H9 (cell line): Measurements from ENCODE around the gene YKT6. TPM values are rescaled to one million over a fixed set of nuclear protein-coding genes. Genes with fewer than 3 reads are reported as not detected.

ENCODE experiments used
- DNase-seq: peaks from one replicate; pipeline ENCODE4 v3.0.0-alpha.2; 2017
- H2AFZ ChIP-seq: one replicate; pipeline ENCODE4 v1.6.1; 2013; ENCODE audit warnings: mild to moderate bottlenecking, low read length, control low read depth, moderate library complexity
- H2AK5ac ChIP-seq: 2 replicates; pipeline ENCODE4 v1.6.1; 2013; ENCODE audit warnings: low read length, control low read depth, mixed read lengths; ENCODE audit not compliant: insufficient read length
- H2BK120ac ChIP-seq: one replicate; pipeline ENCODE4 v1.6.1; 2013; ENCODE audit warnings: low read depth, mild to moderate bottlenecking, low read length, control low read depth, inconsistent platforms; ENCODE audit not compliant: poor library complexity, severe bottlenecking
- H2BK12ac ChIP-seq: 2 replicates; pipeline ENCODE4 v1.6.1; 2013; ENCODE audit warnings: low read length, control low read depth, mixed read lengths, low read depth; ENCODE audit not compliant: insufficient read length
- H2BK15ac ChIP-seq: 2 replicates; pipeline ENCODE4 v1.6.1; 2013; ENCODE audit warnings: low read depth, low read length, control low read depth
- H2BK20ac ChIP-seq: one replicate; pipeline ENCODE4 v1.6.1; 2013; ENCODE audit warnings: low read depth, mild to moderate bottlenecking, low read length, control low read depth, inconsistent platforms; ENCODE audit not compliant: poor library complexity, severe bottlenecking
- H2BK5ac ChIP-seq: 2 replicates; pipeline ENCODE4 v1.6.1; 2013; ENCODE audit warnings: low read length, control low read depth, mixed read lengths; ENCODE audit not compliant: insufficient read length
- H3K14ac ChIP-seq: 2 replicates; pipeline ENCODE4 v1.6.1; 2013; ENCODE audit warnings: low read length, control low read depth; ENCODE audit not compliant: insufficient read depth
- H3K18ac ChIP-seq: 2 replicates; pipeline ENCODE4 v1.6.1; 2013; ENCODE audit warnings: low read depth, mild to moderate bottlenecking, mixed read lengths, low read length, control low read depth; ENCODE audit not compliant: insufficient read length
- H3K23ac ChIP-seq: 2 replicates; pipeline ENCODE4 v1.6.1; 2013; ENCODE audit warnings: low read length, control low read depth, mixed read lengths, low read depth; ENCODE audit not compliant: insufficient read length
- H3K23me2 ChIP-seq: 2 replicates; pipeline ENCODE4 v1.6.1; 2013; ENCODE audit warnings: low read depth, mild to moderate bottlenecking, mixed read lengths, low read length, control low read depth; ENCODE audit not compliant: insufficient read length, poor library complexity, severe bottlenecking
- H3K27ac ChIP-seq: 2 replicates; pipeline ENCODE4 v1.5.1; 2013; ENCODE audit warnings: low read length, control low read depth, mixed read lengths, low read depth; ENCODE audit not compliant: insufficient read length
- H3K27me3 ChIP-seq: 2 replicates; pipeline ENCODE4 v1.6.1; 2013; ENCODE audit warnings: low read length, control low read depth, inconsistent platforms; ENCODE audit not compliant: insufficient read depth
- H3K4ac ChIP-seq: 2 replicates; pipeline ENCODE4 v1.6.1; 2013; ENCODE audit warnings: low read depth, mild to moderate bottlenecking, control low read depth, inconsistent platforms, low read length, moderate library complexity
- H3K4me1 ChIP-seq: 2 replicates; pipeline ENCODE4 v1.6.1; 2013; ENCODE audit warnings: low read length, control low read depth, inconsistent platforms; ENCODE audit not compliant: insufficient read depth
- H3K4me2 ChIP-seq: 2 replicates; pipeline ENCODE4 v1.6.1; 2013; ENCODE audit warnings: low read length, control low read depth, mixed read lengths; ENCODE audit not compliant: insufficient read length, insufficient read depth
- H3K56ac ChIP-seq: 2 replicates; pipeline ENCODE4 v1.6.1; 2013; ENCODE audit warnings: low read depth, mild to moderate bottlenecking, mixed read lengths, low read length, control low read depth; ENCODE audit not compliant: insufficient read length
- H3K79me1 ChIP-seq: 2 replicates; pipeline ENCODE4 v1.6.1; 2013; ENCODE audit warnings: low read depth, mild to moderate bottlenecking, moderate library complexity, low read length, control low read depth, inconsistent platforms; ENCODE audit not compliant: insufficient read depth, poor library complexity, severe bottlenecking
- H3K79me2 ChIP-seq: 2 replicates; pipeline ENCODE4 v1.6.1; 2013; ENCODE audit warnings: low read length, control low read depth, inconsistent platforms; ENCODE audit not compliant: insufficient read depth
- H3K9ac ChIP-seq: 2 replicates; pipeline ENCODE4 v1.6.1; 2013; ENCODE audit warnings: low read length, control low read depth, mixed read lengths; ENCODE audit not compliant: insufficient read length; ENCODE audit errors: extremely low read depth
- H3K9me3 ChIP-seq: one replicate; pipeline ENCODE4 v1.6.1; 2013; ENCODE audit warnings: low read depth, low read length, inconsistent platforms; ENCODE audit not compliant: control insufficient read depth
- H3T11ph ChIP-seq: one replicate; pipeline ENCODE4 v1.6.1; 2013; ENCODE audit warnings: mild to moderate bottlenecking, low read length, control low read depth, inconsistent platforms
- H4K20me1 ChIP-seq: one replicate; pipeline ENCODE4 v1.6.1; 2013; ENCODE audit not compliant: control insufficient read depth, insufficient read length, insufficient read depth
- H4K5ac ChIP-seq: 2 replicates; pipeline ENCODE4 v1.6.1; 2013; ENCODE audit warnings: low read depth, mild to moderate bottlenecking, mixed read lengths, low read length, control low read depth; ENCODE audit not compliant: insufficient read length
- H4K8ac ChIP-seq: replicated peaks from 2 replicates; pipeline ENCODE4 v1.6.1; 2013; ENCODE audit warnings: low read length, control low read depth, mixed read lengths, low read depth; ENCODE audit not compliant: insufficient read length
- H4K91ac ChIP-seq: 2 replicates; pipeline ENCODE4 v1.6.1; 2013; ENCODE audit warnings: low read depth, mild to moderate bottlenecking, moderate library complexity, mixed read lengths, low read length, control low read depth; ENCODE audit not compliant: insufficient read length
- H3K27ac Mint-ChIP-seq, 3 experiments: 2 replicates in 2 of 3; 3 replicates in 1 of 3; pipeline ENCODE4 v1.8.0; 2020 to 2021; ENCODE audit warnings: mixed read lengths in 3 of 3, mild to moderate bottlenecking in 1 of 3, moderate library complexity in 1 of 3
- H3K27me3 Mint-ChIP-seq: 2 replicates; pipeline ENCODE4 v1.8.0; 2021; ENCODE audit warnings: low read depth, mild to moderate bottlenecking, moderate library complexity, mixed read lengths
- H3K36me3 Mint-ChIP-seq, 3 experiments: 2 replicates in 2 of 3; 3 replicates in 1 of 3; pipeline ENCODE4 v1.8.0; 2020 to 2021; ENCODE audit warnings: low read depth in 3 of 3, mixed read lengths in 3 of 3; ENCODE audit not compliant: insufficient read depth in 1 of 3
- H3K4me1 Mint-ChIP-seq, 2 experiments: 2 replicates each; pipeline ENCODE4 v1.8.0; 2020; ENCODE audit warnings: mixed read lengths in 2 of 2
- H3K4me3 Mint-ChIP-seq, 2 experiments: 2 replicates in 1 of 2; 3 replicates in 1 of 2; pipeline ENCODE4 v1.8.0; 2020 to 2021; ENCODE audit warnings: mild to moderate bottlenecking in 2 of 2, mixed read lengths in 2 of 2, moderate library complexity in 1 of 2
- H3K9me3 Mint-ChIP-seq, 2 experiments: 2 replicates in 1 of 2; 3 replicates in 1 of 2; pipeline ENCODE4 v1.8.0; 2020; ENCODE audit warnings: mild to moderate bottlenecking in 2 of 2, mixed read lengths in 2 of 2, moderate library complexity in 1 of 2
- CTCF ChIP-seq: fragments of 200-600 bp; sonication (generic); conservative IDR thresholded peaks from 3 replicates; pipeline ENCODE4 v1.8.0; 2021; ENCODE audit warnings: antibody characterized with exemption, mild to moderate bottlenecking
- WGBS: extraction: QIAGEN DNeasy Blood & Tissue Kit; methylation state at CpG from one replicate; pipeline ENCODE4 v1.1.7; 2013; ENCODE audit warnings: missing lambda C conversion rate, low lambda C conversion rate, mixed read lengths; ENCODE audit not compliant: insufficient read length; ENCODE audit errors: extremely low coverage; 5-methylcytosine and 5-hydroxymethylcytosine counted together
- total RNA-seq: library from RNA; stranded (reverse); gene quantifications from 2 replicates; pipeline ENCODE4 v1.2.1, GENCODE V29; 2021

Gene YKT6
- total RNA-seq, 1 experiment from 2014 or later: 104 TPM

DNA sequence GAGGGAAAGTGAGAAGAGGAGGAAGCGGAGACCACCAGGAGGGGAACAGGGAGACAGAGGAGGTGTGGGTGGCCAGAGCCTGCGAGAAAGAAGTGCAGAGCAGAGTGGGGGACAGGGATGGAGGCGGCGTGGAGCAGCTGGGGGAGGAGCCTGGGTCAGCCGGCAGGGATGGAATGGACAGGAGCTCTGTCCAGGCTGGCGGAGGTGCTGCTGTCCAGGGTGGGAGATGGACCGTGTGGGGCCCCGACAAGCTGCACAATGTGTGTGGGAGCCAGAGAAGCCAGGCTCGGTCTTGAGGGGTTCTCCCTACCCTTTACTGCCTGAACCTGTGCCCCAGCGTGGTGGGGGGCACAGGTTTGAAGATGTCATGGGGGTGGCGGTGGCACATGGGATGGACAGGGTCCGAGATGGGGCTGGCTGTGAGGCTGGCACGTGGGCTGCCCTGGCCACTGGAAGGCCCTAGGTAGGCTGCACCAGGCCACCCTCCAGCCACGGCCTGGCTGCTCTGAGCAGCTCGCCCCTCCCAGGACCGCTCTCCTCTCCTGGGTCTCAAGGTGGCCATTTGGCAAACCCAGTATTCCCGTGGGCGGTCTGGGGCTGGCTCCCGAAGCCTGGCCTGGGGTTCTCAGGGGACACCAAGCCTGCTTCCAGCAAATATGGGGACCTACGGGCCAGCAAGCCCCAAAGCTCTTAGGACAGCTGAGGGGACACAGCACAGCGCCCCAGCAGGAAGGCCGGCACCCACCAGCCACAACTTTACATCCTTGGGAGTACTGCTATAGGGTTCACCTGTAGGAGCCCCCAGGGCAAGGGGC is 32.3 kb downstream of the YKT6 start:
- Histone ChIP-seq H2AK5ac (no peak overlapping the region), H3K27me3 (no peaks in the 10 kb centered on the region), H2BK15ac (no peak overlapping the region), H3K4me2 (no peak overlapping the region), H4K5ac (no peak overlapping the region), H3K9me3 (no peaks in the 10 kb centered on the region), H2BK20ac (no peak overlapping the region), H3K4me1 (no peaks in the 10 kb centered on the region), H3K23me2 (no peaks in the 10 kb centered on the region), H4K91ac (no peak overlapping the region), H3T11ph (no peak overlapping the region), H4K20me1 (no peaks in the 10 kb centered on the region), H3K14ac (no peak overlapping the region; the same call in 1 of the 2 replicates), H3K23ac (no peak overlapping the region), H3K4ac (no peak overlapping the region), H3K79me2 (no peaks in the 10 kb centered on the region), H3K18ac (no peak overlapping the region), H2BK12ac (no peak overlapping the region), H4K8ac (no peak overlapping the region), H2AFZ (no peak overlapping the region), H2BK5ac (no peak overlapping the region), H3K56ac (no peak overlapping the region), H3K9ac (no peak overlapping the region), H3K79me1 (no peaks in the 10 kb centered on the region), H3K27ac (no peak overlapping the region), H2BK120ac (no peak overlapping the region)
- no peaks in the 10 kb centered on the region for H3K36me3 Mint-ChIP-seq
- no CpG with 5 or more reads among the region's 22 CpGs for WGBS
- H3K4me1 Mint-ChIP-seq: peaks cover 7 to 13% of the 10 kb centered on the region in 2 experiments
- no peak overlapping the region for H3K4me3 Mint-ChIP-seq
- no peak overlapping the region for H3K27ac Mint-ChIP-seq
- TF ChIP-seq CTCF: no peak
- no peaks in the 10 kb centered on the region for H3K27me3 Mint-ChIP-seq
- no peak for DNase-seq
- no peaks in the 10 kb centered on the region for H3K9me3 Mint-ChIP-seq
